Kasumi-1 (cell line): ENCODE results near the gene RNU5B-1.
"Not testable (repeated sequence)": the region's sequence is repeated elsewhere in the genome, so short reads cannot be mapped to it uniquely, and the experiment has no call there.

Experiments
- DNase-seq, 2 experiments: peaks; one replicate each; lab custom pipeline; 2025; lab: John Stamatoyannopoulos, UW

The RNU5B-1 gene

GRCh38 chr15:65344214-65344913 lies 39.9 kb downstream of the RNU5B-1 start:
- DNase-seq, result no peak

DNA sequence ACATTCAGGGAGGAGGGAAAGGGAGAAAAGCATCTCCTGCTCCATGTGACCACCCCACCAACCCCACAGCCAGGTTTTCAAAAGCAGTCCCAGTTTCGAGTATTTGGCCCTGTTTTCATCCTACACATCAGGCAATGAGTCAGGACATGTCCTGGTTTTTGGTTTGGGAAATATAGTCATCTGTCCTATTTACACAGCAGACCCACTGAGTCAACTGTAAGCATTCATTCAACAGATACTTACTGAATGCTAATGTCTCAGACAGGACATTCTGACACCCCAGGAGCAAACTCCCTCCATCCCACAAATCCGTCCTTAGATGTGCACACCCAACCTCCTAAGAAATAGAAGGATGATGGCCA lies 40.4 kb downstream of the RNU5B-1 start:
- no peak for DNase-seq

GRCh38 chr15:65346856-65347598 lies 42.5 kb downstream of the RNU5B-1 start:
- DNase-seq, result no peak

- DNase-seq, result not testable (repeated sequence)
Measured at GRCh38 chr15:65347756-65348155, 43.3 kb downstream of the RNU5B-1 start.

DNA sequence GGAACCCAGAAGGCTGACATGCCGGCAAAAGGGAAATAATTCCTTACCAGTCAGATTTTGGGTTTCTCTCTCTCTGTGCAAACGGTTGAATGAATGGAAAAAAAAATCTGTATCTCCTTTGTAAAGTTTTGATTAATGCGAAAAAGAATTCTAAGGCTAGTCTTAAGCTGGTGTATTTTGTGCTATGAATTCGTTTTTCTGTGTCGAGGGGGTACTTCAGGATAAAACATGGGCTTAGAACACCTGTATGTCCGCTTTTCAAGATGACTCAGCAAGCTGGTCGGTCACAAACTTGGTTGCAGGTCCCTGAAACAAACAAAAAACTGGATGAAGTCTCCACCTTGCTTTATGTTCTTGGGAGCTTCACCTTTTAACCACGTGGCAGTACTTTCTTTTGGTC lies 44.9 kb downstream of the RNU5B-1 start:
- DNase-seq, result no peak

DNA sequence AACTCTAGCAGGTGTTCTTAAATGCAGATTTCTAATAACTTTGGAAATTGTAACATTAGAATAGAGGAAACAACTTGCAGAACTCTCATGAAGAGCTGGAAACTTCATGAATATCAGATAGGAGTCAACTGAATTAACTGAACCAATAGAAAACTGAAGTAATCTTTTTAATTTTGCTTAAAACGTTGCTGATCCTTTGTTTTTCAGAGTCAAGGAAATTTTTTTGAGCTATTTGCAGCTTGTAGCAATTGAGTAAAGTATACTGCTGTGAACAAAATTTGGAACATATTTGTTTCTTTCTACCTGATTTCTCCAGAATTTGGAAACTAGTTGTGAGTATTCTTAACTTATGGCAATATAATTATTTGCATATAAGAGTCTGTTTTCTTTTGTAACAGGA lies 47.5 kb downstream of the RNU5B-1 start:
- DNase-seq, result not testable (repeated sequence)
